ENCODE measurements around the gene ITK.

Gene ITK

DNA sequence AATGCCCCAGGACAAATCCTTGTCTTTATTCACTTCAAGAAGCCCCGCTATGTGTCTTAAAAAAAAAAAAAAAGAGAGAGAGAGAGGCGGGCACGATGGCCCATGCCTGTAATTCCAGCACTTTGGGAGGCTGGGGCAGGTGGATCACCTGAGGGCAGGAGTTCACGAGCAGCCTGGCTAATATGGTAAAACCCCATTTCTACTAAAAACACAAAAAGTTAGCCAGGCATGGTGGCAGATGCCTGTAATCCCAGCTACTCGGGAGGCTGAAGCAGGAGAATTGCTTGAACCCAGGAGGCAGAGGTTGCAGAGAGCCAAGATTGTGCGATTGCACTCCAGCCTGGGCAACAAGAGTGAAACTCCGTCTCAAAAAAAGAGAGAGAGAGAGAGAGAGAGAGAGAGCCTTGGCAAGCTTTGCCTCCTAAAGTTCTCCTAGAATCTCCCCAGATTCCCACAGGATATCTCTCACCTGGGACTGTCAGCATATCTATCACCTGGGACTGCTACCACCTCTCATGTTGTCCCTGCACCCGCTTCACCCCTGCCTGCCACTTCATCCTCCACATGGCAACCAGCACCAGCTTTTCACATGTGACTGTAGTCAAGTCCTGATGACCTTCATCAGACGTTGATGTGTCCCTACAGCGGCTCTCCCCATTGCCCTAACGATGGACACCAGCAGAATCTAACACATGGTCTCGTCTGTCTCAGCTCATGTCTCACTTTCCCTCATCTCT is 5.8 kb downstream of the ITK start:
- TF ChIP-seq GATA2 (IDR thresholded peaks at IDR 0.05; ENCODE audit: low read depth, low read length) = no peak
- no peak for TF ChIP-seq GATA3 (IDR thresholded peaks at IDR 0.05; ENCODE audit: low read depth, low read length)

GRCh38 chr5:157187046-157187754 is 6.6 kb downstream of the ITK start:
- TF ChIP-seq GATA2 (IDR thresholded peaks at IDR 0.05; ENCODE audit: low read depth, low read length) (no peak), GATA3 (IDR thresholded peaks at IDR 0.05; ENCODE audit: low read depth, low read length) (no peak)

DNA sequence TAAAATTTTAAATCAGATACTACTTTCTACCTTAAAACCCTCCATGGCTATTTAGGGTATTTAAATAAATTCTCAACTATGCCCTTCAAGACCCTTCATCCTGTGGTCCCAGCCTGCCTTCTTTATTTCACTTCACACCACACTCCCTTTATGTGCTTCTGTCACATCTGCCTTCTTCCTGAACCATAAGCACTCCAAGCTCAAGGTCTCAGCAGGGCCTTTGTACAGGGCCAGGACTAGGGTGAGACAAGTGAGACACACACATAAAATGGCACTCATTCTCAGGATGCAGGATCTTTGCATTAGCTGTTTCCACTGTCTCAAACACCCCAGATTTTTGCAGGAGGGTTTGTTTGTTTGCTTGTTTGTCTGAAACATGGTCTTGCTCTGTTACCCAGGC is 7.6 kb downstream of the ITK start:
- TF ChIP-seq GATA3 (IDR thresholded peaks at IDR 0.05; ENCODE audit: low read depth, low read length) = no peak

DNA sequence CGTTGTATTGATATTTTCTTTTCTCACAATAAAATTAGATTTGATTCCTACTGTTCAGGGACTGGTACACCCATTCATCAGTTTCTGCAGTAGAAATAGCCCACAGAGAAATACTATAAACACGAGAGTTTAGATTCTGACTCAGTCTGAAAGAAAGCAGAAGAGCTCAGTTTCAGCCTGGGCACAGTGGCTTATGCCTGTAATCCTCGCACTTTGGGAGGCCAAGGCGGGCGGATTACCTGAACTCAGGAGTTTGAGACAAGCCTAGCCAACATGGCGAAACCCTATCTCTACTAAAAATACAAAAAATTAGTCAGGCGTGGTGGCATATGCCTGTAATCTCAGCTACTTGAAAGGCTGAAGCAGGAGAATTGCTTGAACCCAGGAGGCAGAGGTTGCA is 8.6 kb downstream of the ITK start:
- TF ChIP-seq GATA3 (IDR thresholded peaks at IDR 0.05; ENCODE audit: low read depth, low read length) (no peak), GATA2 (IDR thresholded peaks at IDR 0.05; ENCODE audit: low read depth, low read length) (no peak)

GRCh38 chr5:157193699-157194424 is 13.2 kb downstream of the ITK start:
- no peak for TF ChIP-seq GATA2 (IDR thresholded peaks at IDR 0.05; ENCODE audit: low read depth, low read length)
- no peak for TF ChIP-seq GATA3 (IDR thresholded peaks at IDR 0.05; ENCODE audit: low read depth, low read length)

DNA sequence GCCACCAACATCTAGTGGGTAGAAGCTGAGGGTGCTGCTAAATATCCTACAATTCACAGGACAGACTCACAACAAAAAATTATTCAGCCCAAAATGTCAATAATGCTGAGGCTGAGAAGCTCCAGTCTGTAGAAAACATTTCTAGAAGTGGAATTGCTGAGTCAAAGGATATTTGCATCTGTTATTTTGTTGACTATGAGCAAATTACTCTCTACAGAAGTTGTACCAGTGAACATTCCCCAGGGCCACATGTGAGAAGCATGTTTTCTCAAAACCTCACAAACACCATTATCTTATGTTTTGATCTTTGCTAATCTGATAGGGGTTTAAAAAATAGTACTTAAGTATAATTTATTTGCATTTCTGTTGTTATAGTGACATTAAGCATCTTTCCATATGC is 15.4 kb downstream of the ITK start:
- TF ChIP-seq GATA3 (IDR thresholded peaks at IDR 0.05; ENCODE audit: low read depth, low read length) (no peak), GATA2 (IDR thresholded peaks at IDR 0.05; ENCODE audit: low read depth, low read length) (no peak)

DNA sequence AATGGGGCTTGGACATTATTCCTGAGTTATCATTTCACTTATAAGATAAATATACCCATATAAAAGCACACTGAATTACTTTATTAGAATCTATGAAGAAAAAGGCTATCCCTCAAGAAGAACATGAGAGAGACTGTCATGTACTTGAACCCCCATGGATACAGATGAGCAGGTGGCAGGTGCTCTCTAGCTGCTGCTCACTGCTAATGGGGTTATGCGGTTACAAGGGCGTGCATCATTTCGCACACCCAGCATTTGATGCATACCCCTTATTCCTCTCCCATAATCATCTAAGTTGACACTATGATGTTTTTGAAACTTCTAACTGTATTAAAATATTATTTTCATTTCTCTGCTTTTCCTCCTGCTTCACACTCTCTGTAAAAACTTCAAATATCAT is 16.4 kb downstream of the ITK start:
- TF ChIP-seq GATA3 (IDR thresholded peaks at IDR 0.05; ENCODE audit: low read depth, low read length) = no peak
- TF ChIP-seq GATA2 (IDR thresholded peaks at IDR 0.05; ENCODE audit: low read depth, low read length) = no peak

- TF ChIP-seq GATA2 (IDR thresholded peaks at IDR 0.05; ENCODE audit: low read depth, low read length) = no peak
- TF ChIP-seq GATA3 (IDR thresholded peaks at IDR 0.05; ENCODE audit: low read depth, low read length) = no peak
Observed at GRCh38 chr5:157198277-157198986, 17.8 kb downstream of the ITK start.

GRCh38 chr5:157201857-157202256 is 21.2 kb downstream of the ITK start:
- no peak for TF ChIP-seq GATA3 (IDR thresholded peaks at IDR 0.05; ENCODE audit: low read depth, low read length)
- TF ChIP-seq GATA2 (IDR thresholded peaks at IDR 0.05; ENCODE audit: low read depth, low read length) = no peak

GRCh38 chr5:157203417-157203816 is 22.8 kb downstream of the ITK start:
- TF ChIP-seq GATA3 (IDR thresholded peaks at IDR 0.05; ENCODE audit: low read depth, low read length) (no peak), GATA2 (IDR thresholded peaks at IDR 0.05; ENCODE audit: low read depth, low read length) (no peak)

GRCh38 chr5:157204765-157205164 is 24.1 kb downstream of the ITK start:
- TF ChIP-seq GATA2 (IDR thresholded peaks at IDR 0.05; ENCODE audit: low read depth, low read length) (no peak), GATA3 (IDR thresholded peaks at IDR 0.05; ENCODE audit: low read depth, low read length) (no peak)

GRCh38 chr5:157205708-157206107 is 25.1 kb downstream of the ITK start:
- TF ChIP-seq GATA3 (IDR thresholded peaks at IDR 0.05; ENCODE audit: low read depth, low read length) (no peak), GATA2 (IDR thresholded peaks at IDR 0.05; ENCODE audit: low read depth, low read length) (no peak)

DNA sequence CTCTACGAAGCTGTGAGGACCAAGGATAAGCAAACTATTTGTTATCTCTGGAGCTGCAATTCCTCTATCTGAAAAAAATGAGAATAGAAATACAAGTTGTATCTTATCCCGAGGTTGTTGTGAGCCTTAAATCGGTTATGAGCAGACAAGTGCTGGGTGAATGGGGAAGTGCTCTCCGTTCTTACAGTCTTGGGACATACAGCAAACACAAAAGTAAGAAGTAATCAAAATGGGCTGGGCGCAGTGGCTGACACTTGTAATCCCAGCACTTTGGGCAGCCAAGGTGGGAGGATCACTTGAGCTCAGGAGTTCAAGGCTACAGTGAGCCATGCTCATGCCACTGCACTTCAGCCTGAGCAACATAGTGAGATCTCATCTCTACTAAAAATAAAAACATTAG is 31.7 kb downstream of the ITK start:
- TF ChIP-seq GATA2 (IDR thresholded peaks at IDR 0.05; ENCODE audit: low read depth, low read length) = no peak

DNA sequence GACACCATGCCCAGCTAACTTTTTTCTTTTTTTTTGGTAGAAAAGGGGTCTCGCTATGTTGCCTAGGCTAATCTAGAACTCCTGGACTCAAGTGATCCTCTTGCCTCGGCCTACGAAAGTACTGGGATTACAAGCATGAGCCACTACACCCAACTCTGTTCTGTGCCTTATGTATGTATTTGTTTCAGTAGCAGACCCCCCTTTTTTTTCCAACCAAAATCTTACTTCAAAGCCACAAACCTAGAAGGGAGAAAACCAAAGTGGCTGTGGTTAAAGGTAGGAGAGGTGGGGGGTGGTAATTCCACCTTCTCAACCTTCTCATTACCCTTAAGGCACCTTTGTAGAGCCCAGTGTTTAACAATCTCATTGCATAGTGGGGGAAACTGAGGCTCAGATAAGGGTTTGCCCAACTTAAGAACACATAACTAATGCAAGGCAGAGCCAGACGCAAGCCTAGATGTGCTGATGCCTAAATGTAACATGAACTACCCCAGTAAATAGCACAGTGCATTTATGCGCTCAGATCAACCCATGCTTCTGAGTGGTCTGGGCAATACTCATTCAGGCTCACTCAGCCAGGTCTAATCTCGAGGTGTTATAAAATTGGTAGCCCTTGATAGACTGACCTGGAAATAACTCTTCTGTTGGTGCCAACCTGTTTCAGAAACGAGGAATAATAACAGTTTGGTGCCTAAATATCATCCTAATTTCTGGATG is 33.0 kb downstream of the ITK start:
- TF ChIP-seq GATA2 (IDR thresholded peaks at IDR 0.05; ENCODE audit: low read depth, low read length) = no peak
- no peak for TF ChIP-seq GATA3 (IDR thresholded peaks at IDR 0.05; ENCODE audit: low read depth, low read length)

Data from SH-SY5Y (cell line).